Fibroblast of skin of left quadriceps (primary cell): ENCODE measurements around the gene CDC42EP3.
A peak's percentile ranks its signal among the peaks of the same experiment; 100 is the strongest.

ENCODE experiments used
- DNase-seq, 2 experiments: peaks; one replicate each; pipeline ENCODE4 v3.0.0-alpha.2; 2013; ENCODE audit warnings: low read depth in 2 of 2

Gene CDC42EP3

GRCh38 chr2:37671009-37671815, at the start of gene CDC42EP3:
TSS of gene CDC42EP3 (minus strand) at chr2:37671642. CDS start at chr2:37646587, 25,055 bp downstream.
- no peak for DNase-seq

GRCh38 chr2:37721201-37721560, 49.7 kb upstream of the CDC42EP3 start:
- peak; percentile 78 to 81 for DNase-seq

- no peak for DNase-seq
These were observed 49.2 kb upstream of the CDC42EP3 start for GRCh38 chr2:37720533-37721200.

GRCh38 chr2:37718515-37719161, 47.2 kb upstream of the CDC42EP3 start:
- no peak for DNase-seq

- peak; percentile 90 for DNase-seq
These were observed 41.8 kb upstream of the CDC42EP3 start for GRCh38 chr2:37713258-37713700.

- peak; percentile 90 to 91 for DNase-seq
These were observed 40.4 kb upstream of the CDC42EP3 start for GRCh38 chr2:37711831-37712230.

GRCh38 chr2:37711308-37711731, 39.9 kb upstream of the CDC42EP3 start:
- peak; percentile 95 for DNase-seq

GRCh38 chr2:37709111-37709510, 37.7 kb upstream of the CDC42EP3 start:
- no peak for DNase-seq

- DNase-seq: no peak
These were observed 36.7 kb upstream of the CDC42EP3 start for GRCh38 chr2:37708146-37708545.

- no peak for DNase-seq
These were observed 36.0 kb upstream of the CDC42EP3 start for GRCh38 chr2:37707393-37707792.

- no peak for DNase-seq
These were observed 35.1 kb upstream of the CDC42EP3 start for GRCh38 chr2:37706334-37707183.

GRCh38 chr2:37705191-37705590, 33.7 kb upstream of the CDC42EP3 start:
- no peak for DNase-seq

GRCh38 chr2:37698931-37699481, 27.6 kb upstream of the CDC42EP3 start:
- peak; percentile 72 for DNase-seq

- no peak for DNase-seq
These were observed 23.9 kb upstream of the CDC42EP3 start for GRCh38 chr2:37695336-37695735.

- DNase-seq: no peak
These were observed 21.3 kb upstream of the CDC42EP3 start for GRCh38 chr2:37692711-37693110.

GRCh38 chr2:37689751-37690150, 18.3 kb upstream of the CDC42EP3 start:
- DNase-seq: no peak

- DNase-seq: peak; percentile 84 to 87
These were observed 17.5 kb upstream of the CDC42EP3 start for GRCh38 chr2:37688771-37689468.

GRCh38 chr2:37686792-37687526, 15.5 kb upstream of the CDC42EP3 start:
- no peak for DNase-seq

- no peak for DNase-seq
These were observed 13.4 kb upstream of the CDC42EP3 start for GRCh38 chr2:37684809-37685208.
